Suppressor macrophage (primary cell): ENCODE measurements around the gene PAOX.
"Not testable (repeated sequence)": the region's sequence is repeated elsewhere in the genome, so short reads cannot be mapped to it uniquely, and the experiment has no call there.

Source experiments
- DNase-seq, 4 experiments: peaks; one replicate each; pipeline ENCODE4 v3.0.0-alpha.2; 2020 to 2022

The PAOX gene

DNA sequence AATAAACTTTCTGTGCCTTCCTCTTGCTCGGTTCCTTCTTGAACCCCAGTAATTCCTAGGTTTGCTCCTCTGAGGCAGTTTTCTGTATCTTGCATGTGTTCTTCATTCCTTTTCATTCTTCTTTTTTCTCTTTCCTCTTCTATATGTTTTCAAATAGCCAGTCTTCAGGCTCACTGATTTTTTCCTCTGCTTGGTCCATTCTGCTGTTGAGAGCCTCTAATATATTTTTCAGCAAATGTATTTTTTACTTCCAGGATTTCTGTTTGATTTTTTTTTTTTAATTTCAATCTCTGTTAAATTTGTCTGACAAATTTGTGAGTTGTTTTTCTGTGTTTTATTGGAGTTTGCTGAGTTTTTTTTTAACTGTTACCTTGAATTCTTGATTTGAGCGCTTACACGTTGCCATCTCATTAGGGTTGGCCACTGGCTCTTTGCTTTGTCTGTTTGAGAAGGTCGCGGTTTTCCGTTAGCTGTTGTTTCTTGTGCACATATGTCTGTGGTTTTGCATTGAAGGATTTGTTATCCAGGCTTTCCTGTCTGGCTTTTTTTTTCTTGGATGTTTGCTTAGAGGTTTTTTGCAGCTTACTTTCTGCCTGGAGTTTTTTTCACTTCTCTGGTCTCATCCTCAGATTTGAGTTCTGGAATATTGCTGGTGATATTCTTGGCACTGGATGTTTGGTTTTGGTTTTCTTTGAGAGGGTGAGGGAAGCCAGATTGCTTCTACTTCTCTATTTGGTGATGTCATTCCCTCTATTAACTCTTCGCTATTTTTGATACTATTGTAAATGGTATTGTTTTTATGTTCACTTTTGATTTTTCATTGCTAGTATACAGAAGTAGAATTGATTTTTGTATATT is 32.7 kb downstream of the PAOX start:
- DNase-seq = no peak

- DNase-seq = no peak
Observed at GRCh38 chr10:133412381-133412711, 33.3 kb downstream of the PAOX start.

DNA sequence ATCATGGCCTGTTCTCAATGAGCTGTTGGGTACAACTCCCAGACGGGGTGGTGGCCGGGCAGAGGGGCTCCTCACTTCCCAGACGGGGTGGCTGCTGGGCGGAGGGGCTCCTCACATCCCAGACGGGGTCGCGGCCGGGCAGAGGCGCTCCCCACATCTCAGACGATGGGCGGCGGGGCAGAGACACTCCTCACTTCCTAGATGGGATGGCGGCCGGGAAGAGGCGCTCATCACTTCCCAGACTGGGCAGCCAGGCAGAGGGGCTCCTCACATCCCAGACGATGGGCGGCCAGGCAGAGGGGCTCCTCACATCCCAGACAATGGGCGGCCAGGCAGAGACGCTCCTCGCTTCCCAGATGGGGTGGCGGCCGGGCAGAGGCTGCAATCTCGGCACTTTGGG is 35.3 kb downstream of the PAOX start:
- not testable (repeated sequence) for DNase-seq

DNA sequence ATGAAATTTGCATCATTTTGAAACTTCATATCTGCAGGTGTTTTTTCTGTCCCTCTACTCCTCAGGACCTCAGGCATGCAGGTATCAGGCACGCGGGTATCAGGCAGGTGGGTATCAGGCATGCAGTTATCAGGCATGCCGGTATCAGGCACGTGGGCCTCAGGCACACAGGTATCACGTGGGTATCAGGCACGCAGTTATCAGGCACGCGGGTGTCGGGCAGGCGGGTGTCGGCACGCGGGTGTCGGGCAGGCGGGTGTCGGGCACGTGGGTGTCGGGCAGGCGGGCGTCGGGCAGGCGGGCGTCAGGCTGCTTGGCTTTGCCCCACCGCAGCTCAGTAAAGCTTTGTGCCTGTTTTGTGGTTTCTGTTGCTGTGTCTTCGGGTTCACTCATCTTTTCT is 36.7 kb downstream of the PAOX start:
- no peak for DNase-seq

DNA sequence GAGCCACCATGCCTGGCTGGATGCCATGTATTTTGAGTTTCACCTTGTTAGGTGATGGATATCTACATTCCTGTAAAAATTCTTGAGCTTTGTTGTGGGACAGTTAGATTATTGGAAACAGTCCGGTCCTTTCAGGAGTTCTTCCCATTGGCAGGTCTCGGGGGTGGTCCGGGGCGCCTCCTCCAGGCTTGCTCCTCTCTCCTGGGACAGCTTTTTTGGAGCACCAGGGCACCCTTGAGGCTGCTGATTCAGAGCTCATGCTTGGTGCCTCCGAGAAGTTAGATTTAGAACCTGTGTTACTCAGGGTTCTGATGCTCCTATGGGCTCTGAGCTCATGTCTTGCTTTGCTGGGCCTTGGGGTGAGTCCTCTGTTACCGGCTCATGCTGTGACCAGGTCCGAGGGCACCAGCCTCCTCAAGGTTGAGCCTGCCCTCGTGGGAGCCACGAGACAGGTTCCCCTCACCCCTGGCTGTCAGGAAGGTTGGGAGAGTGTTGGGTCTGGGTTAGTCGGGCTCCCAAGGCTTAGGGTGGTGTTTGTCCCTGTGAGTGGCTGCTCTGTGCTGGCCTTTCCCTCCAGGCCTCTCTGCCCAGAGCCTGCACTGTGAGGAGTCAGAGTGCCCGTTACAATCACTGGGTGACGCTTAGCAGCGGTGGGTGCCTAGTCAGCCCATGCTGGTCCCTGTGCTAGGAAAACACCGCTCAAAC is 39.4 kb downstream of the PAOX start:
- no peak for DNase-seq

- DNase-seq = no peak
Observed at GRCh38 chr10:133419211-133419950, 40.3 kb downstream of the PAOX start.

- no peak for DNase-seq
Observed at GRCh38 chr10:133420028-133420427, 41.0 kb downstream of the PAOX start.

DNA sequence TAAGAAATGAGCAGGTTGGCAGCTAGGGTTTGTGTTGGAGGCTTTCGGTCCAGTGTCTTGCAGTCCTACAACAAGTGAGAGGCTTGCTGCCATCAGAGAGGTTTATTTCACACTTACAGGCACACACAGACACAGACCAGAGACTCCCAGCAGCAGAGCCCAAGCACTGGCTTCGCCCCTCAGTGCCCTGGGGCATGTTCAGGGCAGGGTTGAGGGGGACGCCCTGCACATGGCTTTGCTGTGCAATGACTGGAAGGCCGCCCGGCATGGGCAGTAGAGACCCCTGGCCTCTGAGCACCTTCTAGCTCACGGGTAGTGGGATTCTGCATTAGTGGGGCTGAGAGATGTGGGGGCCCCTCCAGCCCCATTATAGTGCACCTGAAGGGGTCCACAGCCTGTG is 41.5 kb downstream of the PAOX start:
- DNase-seq = no peak

DNA sequence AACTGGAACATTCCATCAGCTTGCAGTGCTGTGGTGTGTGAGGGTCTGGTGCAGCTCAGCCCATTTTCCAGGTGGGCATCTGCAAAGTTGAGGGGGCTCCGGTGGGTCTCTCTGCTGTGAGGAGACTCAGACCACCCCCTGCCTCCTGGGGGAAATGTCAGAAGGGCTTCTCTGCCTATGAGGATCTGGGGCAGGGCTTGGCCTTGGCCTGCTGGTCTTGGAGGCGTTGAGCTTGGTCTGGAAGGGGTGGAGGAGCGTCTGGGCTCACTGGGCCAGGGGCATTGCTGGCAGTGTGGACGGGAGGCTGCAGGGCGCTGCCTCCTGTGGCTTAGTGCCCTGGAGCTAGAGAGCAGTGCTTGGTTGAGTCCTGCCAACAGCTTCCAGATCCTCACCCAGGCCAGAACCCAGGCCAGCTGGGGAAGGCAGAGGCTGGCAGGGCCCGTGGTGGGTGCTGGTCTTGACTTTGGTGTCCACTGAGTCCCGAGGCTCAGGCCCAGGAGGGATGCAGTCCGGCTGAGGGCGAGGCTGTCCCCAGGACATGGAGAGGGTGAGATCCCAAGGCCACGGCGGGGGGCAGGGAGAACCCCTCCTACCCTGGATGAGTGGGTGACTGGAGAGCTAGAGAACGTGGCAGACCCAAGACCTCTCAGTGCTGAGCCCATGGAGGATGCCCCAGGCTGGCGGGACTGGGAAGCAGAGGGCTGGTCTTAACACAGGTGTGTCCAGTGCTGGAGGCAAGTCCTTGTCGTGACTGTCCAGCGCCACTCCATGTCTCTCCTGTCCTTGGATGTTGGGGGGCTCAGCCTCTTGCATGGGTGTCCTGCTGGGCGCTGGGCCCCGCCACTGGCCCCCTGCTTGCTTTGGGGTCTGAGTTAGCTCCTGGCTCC is 42.5 kb downstream of the PAOX start:
- DNase-seq = no peak

GRCh38 chr10:133422223-133422806 is 43.3 kb downstream of the PAOX start:
- no peak for DNase-seq

- peak in 1 of 4 experiments; percentile 31 for DNase-seq
Observed at GRCh38 chr10:133422807-133423771, 44.0 kb downstream of the PAOX start.

DNA sequence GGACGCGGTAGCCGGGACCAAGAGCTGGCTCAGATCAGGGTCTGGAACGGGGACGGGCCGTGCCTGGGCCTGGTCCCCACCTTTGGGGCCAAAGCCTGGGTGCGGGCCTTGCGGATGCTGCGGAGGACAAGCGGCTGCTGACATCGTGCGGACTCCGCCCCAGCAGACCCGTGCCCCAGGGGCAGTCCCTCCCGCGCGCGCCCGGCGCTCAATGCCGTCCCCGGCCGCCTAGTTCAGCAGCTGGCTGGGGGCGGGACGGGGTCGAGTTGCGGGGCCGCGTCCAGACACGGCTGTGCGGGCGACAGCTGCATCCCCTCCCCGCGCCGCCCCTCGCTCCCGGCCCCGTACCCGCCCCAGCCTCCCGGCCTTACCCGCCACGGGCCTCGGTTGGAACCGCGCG is 45.0 kb downstream of the PAOX start:
- not testable (repeated sequence) for DNase-seq

- not testable (repeated sequence) for DNase-seq
Observed at GRCh38 chr10:133424601-133425000, 45.5 kb downstream of the PAOX start, which contains the start of gene SPRN. Gene SPRN, minus strand, starts transcription at chr10:133424625. Its CDS starts 944 bp downstream, at chr10:133423681.

DNA sequence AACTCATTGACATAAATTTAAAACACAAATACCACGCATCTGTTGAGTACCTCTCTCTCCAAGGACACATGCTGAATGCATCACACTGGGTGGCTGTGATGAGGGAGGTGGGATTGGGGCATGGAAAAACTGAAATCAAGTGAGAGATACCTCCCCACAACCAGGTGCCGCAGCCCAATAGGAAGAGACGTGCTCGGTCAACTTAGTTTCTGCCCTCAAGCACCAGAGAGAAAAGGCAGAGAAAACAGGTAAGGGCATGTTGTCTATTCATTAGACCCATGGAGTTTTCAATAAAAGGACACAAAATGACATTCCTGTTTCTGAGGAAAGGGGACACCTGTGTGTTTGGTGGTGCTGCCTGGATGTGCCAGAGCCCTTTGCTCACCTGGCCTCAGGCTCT is 50.5 kb downstream of the PAOX start:
- not testable (repeated sequence) for DNase-seq

GRCh38 chr10:133431888-133432613 is 53.0 kb downstream of the PAOX start:
- not testable (repeated sequence) for DNase-seq

DNA sequence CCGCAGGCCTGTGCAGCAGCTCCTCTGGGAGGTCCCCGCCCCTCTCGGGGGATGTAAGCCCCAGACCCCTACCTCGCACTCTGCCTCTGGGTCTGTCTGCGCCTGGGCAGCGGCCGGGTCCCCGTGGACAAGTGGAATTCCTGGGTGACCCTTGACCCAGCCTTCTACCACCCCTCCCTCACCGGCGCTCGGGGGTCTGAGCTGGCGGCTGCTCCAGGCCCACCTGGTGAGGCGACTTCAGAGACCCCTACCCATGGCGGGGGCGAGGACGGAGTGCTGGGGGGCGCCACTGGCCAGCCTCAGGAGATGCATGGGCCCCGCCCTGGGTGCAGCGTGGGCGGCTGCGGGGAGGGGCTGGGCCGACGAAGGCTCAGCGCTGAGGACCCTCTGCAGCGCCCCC is 53.7 kb downstream of the PAOX start:
- not testable (repeated sequence) for DNase-seq

DNA sequence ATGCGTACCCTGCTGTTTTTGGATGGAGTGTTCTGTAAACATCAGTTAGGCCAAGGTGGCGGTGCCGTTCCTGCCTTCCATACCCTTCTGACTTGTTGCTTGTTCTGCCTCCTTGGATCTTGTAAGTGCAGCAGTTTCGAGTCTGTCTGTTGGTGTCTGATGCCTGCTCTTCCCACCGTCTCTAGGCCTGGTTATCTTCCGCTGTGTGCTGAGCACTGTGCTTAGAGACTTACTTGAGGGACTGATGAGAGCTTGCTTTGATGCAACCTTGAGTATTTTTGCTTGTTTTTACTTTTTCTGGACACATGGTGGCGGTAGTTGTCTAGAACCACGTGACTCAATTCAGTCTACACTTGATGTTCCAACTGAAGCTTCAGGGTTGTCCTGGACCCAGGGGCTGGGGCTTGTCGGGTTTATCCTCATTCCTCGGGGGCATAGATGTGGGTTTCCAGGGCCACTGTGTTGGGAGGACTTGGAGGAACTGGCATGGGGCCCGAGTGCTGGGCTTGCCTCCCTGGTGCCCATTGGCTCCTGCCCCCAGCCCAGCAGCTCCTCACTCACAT is 59.7 kb downstream of the PAOX start:
- DNase-seq = peak; percentile 35 to 55 (median 44)

DNA sequence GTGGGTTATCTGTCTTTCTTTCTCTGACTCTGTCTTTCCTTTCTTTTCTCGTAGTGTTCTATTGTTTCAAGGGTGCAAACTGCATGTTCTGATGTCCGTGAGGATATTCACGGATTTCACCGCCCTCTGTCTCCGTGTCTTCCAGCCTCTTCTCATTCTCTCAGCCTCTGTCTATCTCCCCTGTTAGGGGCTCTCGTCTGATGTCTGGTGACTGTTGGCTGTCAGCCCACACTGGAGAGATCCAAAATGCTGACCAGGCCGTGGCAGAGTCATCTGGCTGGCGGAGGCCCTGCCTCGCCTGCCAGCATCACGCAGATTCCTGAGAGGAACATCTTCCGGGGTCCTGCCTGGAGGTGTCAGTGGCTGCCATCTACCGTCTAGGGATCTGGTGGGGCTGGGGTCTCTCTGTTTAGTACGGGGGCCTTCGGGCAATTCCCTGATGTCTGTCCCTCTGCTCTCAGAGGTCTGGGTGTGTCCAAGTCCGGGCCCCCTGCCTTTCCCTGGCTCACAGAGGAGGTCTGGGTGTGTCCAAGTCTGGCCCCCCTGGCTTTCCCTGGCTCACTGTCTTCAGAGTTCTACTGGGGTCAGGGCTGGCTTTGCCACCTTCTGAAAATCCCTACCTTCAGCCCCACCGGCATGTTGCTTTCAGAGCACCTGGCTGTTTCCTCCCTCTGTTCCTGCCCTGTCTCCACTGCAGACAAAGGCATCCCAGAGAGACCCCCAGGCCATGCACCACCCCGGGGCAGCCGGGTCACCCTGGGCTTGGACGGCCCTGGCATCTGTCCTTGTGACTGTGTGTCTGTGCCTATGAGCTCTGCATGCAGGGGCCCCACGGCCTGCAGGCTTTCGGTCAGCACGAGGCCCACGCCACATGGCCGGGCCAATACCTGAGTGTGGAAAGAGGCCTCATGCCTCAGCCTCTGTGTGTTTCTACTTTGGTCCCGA is 60.7 kb downstream of the PAOX start:
- DNase-seq = no peak
